ENCODE measurements around the gene TPR. TPM values are rescaled to one million over a fixed set of nuclear protein-coding genes. Genes with fewer than 3 reads are reported as not detected.
"Not testable (repeated sequence)": the region's sequence is repeated elsewhere in the genome, so short reads cannot be mapped to it uniquely, and the experiment has no call there.

TPR gene
- total RNA-seq, 1 donor from 2014 or later: 112 TPM

DNA sequence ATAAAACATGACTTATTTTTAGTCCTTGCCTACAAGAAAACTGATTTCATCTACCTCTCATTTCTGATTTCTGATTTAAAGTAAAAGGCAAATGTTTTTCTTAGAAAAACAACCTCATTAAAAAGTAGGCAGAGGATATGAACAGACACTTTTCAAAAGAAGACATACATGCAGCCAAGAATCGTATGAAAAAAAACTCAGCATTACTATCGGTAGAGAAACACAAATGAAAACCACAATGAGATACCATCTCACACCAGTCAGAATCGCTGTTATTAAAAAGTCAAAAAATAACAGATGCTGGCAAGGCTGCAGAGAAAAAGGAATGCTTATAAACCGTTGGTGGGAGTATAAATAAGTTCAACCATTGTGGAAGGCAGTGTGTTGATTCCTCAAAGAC lies 16.8 kb upstream of the TPR start:
- Mint-ChIP-seq H3K36me3 (ENCODE audit: unreplicated experiment) (no peaks in the 10 kb centered on the region), H3K27ac (ENCODE audit: unreplicated experiment) (no peak overlapping the region), H3K4me1 (ENCODE audit: low read depth, unreplicated experiment) (no peaks in the 10 kb centered on the region), H3K4me3 (ENCODE audit: unreplicated experiment) (no peak overlapping the region), H3K27me3 (ENCODE audit: unreplicated experiment) (no peaks in the 10 kb centered on the region), H3K9me3 (ENCODE audit: unreplicated experiment) (no peaks in the 10 kb centered on the region)
- TF ChIP-seq, protein P1, sequence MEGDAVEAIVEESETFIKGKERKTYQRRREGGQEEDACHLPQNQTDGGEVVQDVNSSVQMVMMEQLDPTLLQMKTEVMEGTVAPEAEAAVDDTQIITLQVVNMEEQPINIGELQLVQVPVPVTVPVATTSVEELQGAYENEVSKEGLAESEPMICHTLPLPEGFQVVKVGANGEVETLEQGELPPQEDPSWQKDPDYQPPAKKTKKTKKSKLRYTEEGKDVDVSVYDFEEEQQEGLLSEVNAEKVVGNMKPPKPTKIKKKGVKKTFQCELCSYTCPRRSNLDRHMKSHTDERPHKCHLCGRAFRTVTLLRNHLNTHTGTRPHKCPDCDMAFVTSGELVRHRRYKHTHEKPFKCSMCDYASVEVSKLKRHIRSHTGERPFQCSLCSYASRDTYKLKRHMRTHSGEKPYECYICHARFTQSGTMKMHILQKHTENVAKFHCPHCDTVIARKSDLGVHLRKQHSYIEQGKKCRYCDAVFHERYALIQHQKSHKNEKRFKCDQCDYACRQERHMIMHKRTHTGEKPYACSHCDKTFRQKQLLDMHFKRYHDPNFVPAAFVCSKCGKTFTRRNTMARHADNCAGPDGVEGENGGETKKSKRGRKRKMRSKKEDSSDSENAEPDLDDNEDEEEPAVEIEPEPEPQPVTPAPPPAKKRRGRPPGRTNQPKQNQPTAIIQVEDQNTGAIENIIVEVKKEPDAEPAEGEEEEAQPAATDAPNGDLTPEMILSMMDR (IDR thresholded peaks at IDR 0.05; ENCODE audit: partially characterized antibody, unreplicated experiment): no peak
- DNase-seq: no peak

DNA sequence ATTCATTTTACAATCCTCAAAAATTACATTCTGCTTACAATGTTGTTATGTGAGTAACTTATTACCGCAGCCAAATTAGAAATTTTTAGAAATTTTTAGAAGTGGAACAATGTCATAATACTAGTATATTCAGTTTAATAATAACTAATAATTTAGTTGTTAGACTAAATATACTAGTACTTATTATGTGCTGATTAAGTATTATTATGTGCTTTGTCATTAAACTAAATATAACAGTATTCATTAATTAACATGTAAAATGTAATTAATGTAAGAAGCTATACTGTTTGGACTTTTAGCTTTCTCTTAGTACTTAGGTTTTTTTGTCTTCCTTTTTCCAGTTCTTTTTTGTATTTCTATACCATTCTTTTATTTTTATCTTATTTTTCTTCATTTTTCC lies 15.9 kb upstream of the TPR start:
- Mint-ChIP-seq H3K4me1 (ENCODE audit: low read depth, unreplicated experiment) (no peaks in the 10 kb centered on the region), H3K36me3 (ENCODE audit: unreplicated experiment) (no peaks in the 10 kb centered on the region), H3K4me3 (ENCODE audit: unreplicated experiment) (no peak overlapping the region), H3K27me3 (ENCODE audit: unreplicated experiment) (no peaks in the 10 kb centered on the region), H3K27ac (ENCODE audit: unreplicated experiment) (no peak overlapping the region), H3K9me3 (ENCODE audit: unreplicated experiment) (no peaks in the 10 kb centered on the region)
- no peak for DNase-seq
- TF ChIP-seq, protein P1 (IDR thresholded peaks at IDR 0.05; ENCODE audit: partially characterized antibody, unreplicated experiment): no peak

DNA sequence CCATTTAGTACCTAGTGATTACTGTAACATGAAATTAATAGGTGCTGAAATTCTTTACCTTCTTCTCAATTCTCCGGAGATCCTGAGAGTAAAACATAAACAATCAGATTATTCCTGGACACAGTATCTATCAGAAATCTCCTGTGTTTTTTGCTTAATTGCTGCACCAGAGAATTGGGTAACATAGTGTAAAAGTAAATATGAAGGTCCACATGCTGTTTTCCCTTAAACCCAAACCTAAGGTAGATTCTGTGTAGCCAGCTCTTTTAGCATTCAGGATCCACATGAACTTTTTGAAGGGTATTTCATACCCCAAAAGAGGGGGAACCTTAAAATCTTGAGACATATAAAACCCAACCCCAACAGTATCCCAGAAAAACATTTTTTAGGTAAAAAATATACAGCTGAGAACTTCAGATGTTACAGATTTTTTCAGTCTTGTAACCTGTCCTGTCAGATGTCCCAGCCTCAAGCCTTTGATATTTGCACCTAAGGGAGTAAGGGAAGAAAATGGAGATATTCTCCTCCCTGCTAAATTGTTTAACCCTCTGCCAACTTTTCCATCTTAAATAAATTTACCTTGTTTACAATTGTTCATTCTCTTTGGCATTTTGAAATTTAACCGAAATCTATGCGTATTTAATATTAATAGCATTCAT lies 11.8 kb upstream of the TPR start:
- Mint-ChIP-seq H3K27me3 (ENCODE audit: unreplicated experiment) (no peaks in the 10 kb centered on the region), H3K36me3 (ENCODE audit: unreplicated experiment) (no peaks in the 10 kb centered on the region), H3K4me1 (ENCODE audit: low read depth, unreplicated experiment) (no peaks in the 10 kb centered on the region), H3K27ac (ENCODE audit: unreplicated experiment) (no peak overlapping the region), H3K9me3 (ENCODE audit: unreplicated experiment) (no peaks in the 10 kb centered on the region), H3K4me3 (ENCODE audit: unreplicated experiment) (no peak overlapping the region)
- TF ChIP-seq, protein P1 (IDR thresholded peaks at IDR 0.05; ENCODE audit: partially characterized antibody, unreplicated experiment): no peak
- no peak for DNase-seq

DNA sequence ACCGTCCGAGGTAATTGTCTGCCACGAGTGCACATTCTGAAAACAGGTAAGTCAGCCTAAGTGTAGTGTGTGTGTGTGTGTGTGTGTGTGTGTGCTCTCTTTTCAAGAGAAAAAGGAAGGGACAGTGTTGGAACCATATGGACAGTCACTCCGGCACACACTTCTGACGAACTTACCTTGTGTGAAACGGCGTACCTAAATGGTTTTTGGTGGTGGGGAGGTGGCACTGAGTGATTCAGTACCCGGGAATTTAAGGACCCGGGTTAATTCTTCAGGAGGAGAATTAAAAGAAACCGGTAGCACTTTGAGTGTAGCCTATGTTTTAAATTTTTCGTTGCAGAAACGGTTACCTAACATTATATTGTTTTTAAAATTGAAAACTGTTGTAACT lies 871 bp upstream of the TPR start:
- Mint-ChIP-seq H3K36me3 (ENCODE audit: unreplicated experiment) (no peaks in the 10 kb centered on the region), H3K4me1 (ENCODE audit: low read depth, unreplicated experiment) (peaks cover 1% of the 10 kb centered on the region), H3K27me3 (ENCODE audit: unreplicated experiment) (peaks cover 13% of the 10 kb centered on the region), H3K4me3 (ENCODE audit: unreplicated experiment) (peak overlapping the region; percentile 100), H3K27ac (ENCODE audit: unreplicated experiment) (peak overlapping the region; percentile 99), H3K9me3 (ENCODE audit: unreplicated experiment) (peaks cover 5% of the 10 kb centered on the region)
- DNase-seq: no peak
- TF ChIP-seq, protein P1 (IDR thresholded peaks at IDR 0.05; ENCODE audit: partially characterized antibody, unreplicated experiment): no peak

DNA sequence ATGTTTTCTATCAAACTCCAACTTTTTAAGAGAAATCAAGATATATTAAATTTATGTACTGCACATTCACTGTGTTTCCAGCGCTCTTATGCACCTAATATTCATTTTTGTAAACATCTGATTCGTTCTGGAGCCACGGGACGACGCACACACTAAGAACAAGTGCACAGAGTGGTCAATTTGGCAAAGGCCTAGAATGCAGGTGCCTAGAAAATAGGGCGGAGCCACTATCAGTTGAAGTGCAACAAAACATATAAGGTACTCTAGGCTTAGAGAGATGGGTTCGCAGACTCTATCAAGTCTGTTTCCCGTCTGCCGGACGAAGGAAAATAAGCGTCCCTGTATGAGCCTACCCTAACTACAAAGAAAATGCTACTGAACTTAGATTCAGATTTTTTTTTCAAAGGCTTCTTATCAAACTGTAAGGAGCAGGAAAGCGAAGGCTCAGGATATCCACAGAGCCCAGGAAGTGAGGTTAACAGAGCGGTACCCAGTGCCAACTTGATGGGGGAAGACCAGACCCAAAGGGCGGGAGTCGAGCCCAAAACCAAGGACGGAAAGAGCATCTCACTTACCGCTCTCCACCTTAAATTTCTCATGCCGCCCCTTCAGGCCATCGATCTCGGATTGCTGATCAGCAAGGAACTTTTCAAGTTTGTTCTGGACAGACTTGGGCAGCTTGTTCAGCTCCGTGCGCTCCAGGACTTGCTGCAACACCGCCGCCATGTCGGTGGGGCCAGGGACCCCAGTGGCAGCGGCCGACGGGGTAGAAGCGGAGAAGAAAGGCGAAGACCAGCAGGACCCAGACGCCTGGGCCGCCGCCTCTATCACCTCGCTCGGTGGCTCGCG lies 526 bp downstream of the TPR start:
- Mint-ChIP-seq H3K27me3 (ENCODE audit: unreplicated experiment) (peaks cover 13% of the 10 kb centered on the region), H3K4me3 (ENCODE audit: unreplicated experiment) (peak overlapping the region; percentile 100), H3K4me1 (ENCODE audit: low read depth, unreplicated experiment) (peaks cover 1% of the 10 kb centered on the region), H3K27ac (ENCODE audit: unreplicated experiment) (peak overlapping the region; percentile 75), H3K9me3 (ENCODE audit: unreplicated experiment) (peaks cover 5% of the 10 kb centered on the region), H3K36me3 (ENCODE audit: unreplicated experiment) (no peaks in the 10 kb centered on the region)
- TF ChIP-seq, protein P1 (IDR thresholded peaks at IDR 0.05; ENCODE audit: partially characterized antibody, unreplicated experiment): no peak
- DNase-seq: no peak

DNA sequence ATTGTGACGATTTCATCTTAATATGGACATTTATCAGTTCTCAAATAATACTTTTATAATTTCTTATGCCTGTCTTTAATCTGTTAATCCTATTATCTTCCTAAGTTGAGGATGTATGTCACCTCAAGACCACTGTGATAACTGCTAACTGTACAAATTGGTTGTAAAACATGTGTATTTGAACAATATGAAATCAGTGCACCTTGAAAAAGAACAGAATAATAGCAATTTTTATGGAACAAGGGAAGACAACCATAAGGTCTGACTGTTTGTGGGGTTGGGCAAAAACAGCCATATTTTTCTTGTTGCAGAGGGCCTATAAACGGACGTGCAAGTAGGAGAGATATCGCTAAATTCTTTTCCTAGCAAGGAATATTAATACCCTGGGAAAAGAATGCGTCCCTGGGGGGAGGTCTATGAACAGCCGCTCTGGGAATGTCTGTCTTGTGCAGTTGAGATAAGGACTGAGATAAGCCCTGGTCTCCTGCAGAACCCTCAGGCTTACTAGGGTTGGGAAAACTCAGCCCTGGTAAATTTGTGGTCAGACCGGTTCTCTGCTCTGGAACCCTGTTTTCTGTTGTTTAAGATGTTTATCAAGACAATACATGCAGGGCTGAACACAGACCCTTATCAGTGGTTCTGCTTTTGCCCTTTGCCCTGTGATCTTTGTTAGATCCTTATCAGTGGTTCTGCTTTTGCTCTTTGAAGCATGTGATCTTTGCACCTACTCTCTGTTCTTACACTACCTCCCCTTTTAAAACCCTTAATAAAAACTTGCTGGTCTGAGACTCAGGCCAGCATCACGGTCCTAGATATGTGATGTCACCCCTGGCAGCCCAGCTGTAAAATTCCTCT lies 27.0 kb downstream of the TPR start:
- H3K9me3 Mint-ChIP-seq (ENCODE audit: unreplicated experiment); H3K36me3 Mint-ChIP-seq (ENCODE audit: unreplicated experiment); H3K4me3 Mint-ChIP-seq (ENCODE audit: unreplicated experiment); H3K27ac Mint-ChIP-seq (ENCODE audit: unreplicated experiment); H3K4me1 Mint-ChIP-seq (ENCODE audit: low read depth, unreplicated experiment); H3K27me3 Mint-ChIP-seq (ENCODE audit: unreplicated experiment); DNase-seq: not testable (repeated sequence)

Measured in glutamatergic neuron (in vitro differentiated cells).